Measurements from ENCODE around the gene RPUSD2.

RPUSD2 gene

GRCh38 chr15:40569129-40569953 lies at the start of gene RPUSD2:
TSS of gene RPUSD2 (plus strand) at chr15:40569299. CDS start at chr15:40569338, 39 bp downstream.
- no peak for TF ChIP-seq CTCF (IDR thresholded peaks at IDR 0.05; ENCODE audit: extremely low read depth, missing control alignments)
- peak; percentile 93 for DNase-seq (ENCODE audit: low spot score)

- DNase-seq (ENCODE audit: low spot score), result no peak
- TF ChIP-seq CTCF (IDR thresholded peaks at IDR 0.05; ENCODE audit: extremely low read depth, missing control alignments), result no peak
Measured at GRCh38 chr15:40523611-40524010, 45.5 kb upstream of the RPUSD2 start.

GRCh38 chr15:40525855-40526254 lies 43.2 kb upstream of the RPUSD2 start:
- no peak for TF ChIP-seq CTCF (IDR thresholded peaks at IDR 0.05; ENCODE audit: extremely low read depth, missing control alignments)
- DNase-seq (ENCODE audit: low spot score), result no peak

- no peak for DNase-seq (ENCODE audit: low spot score)
- TF ChIP-seq CTCF (IDR thresholded peaks at IDR 0.05; ENCODE audit: extremely low read depth, missing control alignments), result no peak
Measured at GRCh38 chr15:40528801-40529200, 40.3 kb upstream of the RPUSD2 start.

- DNase-seq (ENCODE audit: low spot score), result no peak
- TF ChIP-seq CTCF (IDR thresholded peaks at IDR 0.05; ENCODE audit: extremely low read depth, missing control alignments), result no peak
Measured at GRCh38 chr15:40533763-40534364, 35.2 kb upstream of the RPUSD2 start.

- no peak for DNase-seq (ENCODE audit: low spot score)
- no peak for TF ChIP-seq CTCF (IDR thresholded peaks at IDR 0.05; ENCODE audit: extremely low read depth, missing control alignments)
Measured at GRCh38 chr15:40534371-40534770, 34.7 kb upstream of the RPUSD2 start.

- TF ChIP-seq CTCF (IDR thresholded peaks at IDR 0.05; ENCODE audit: extremely low read depth, missing control alignments), result no peak
Measured at GRCh38 chr15:40536501-40536900, 32.6 kb upstream of the RPUSD2 start.

More at GRCh38 chr15:40536501-40536900, 32.6 kb upstream of the RPUSD2 start:
- DNase-seq (ENCODE audit: low spot score), result no peak

Data from GM20000 (cell line).